Right kidney (tissue), 9 donors: ENCODE data around the gene DIAPH1.

Experiments
- DNase-seq: peaks from one replicate; pipeline ENCODE4 v3.0.0-alpha.2; 2016
- long read RNA-seq, 8 donors: transcript quantifications; one replicate each; lab custom pipeline, GENCODE V29; 2026

The DIAPH1 gene
- long read RNA-seq, donor 1 = 0 reads
- long read RNA-seq, donor 2 = 0 reads
- long read RNA-seq, donor 3 = 0 reads
- long read RNA-seq, donor 4 = 0 reads
- long read RNA-seq, donor 5 = 0 reads
- long read RNA-seq, donor 6 = 0 reads
- long read RNA-seq, donor 7 = 0 reads
- long read RNA-seq, donor 8 = 0 reads

GRCh38 chr5:141618804-141619554 lies at the start of gene DIAPH1:
Gene DIAPH1 (minus strand): TSS chr5:141619000. CDS start chr5:141618914, 86 bp downstream.
- DNase-seq = peak; percentile 86

GRCh38 chr5:141665995-141666940 lies 47.5 kb upstream of the DIAPH1 start:
- DNase-seq = no peak

DNA sequence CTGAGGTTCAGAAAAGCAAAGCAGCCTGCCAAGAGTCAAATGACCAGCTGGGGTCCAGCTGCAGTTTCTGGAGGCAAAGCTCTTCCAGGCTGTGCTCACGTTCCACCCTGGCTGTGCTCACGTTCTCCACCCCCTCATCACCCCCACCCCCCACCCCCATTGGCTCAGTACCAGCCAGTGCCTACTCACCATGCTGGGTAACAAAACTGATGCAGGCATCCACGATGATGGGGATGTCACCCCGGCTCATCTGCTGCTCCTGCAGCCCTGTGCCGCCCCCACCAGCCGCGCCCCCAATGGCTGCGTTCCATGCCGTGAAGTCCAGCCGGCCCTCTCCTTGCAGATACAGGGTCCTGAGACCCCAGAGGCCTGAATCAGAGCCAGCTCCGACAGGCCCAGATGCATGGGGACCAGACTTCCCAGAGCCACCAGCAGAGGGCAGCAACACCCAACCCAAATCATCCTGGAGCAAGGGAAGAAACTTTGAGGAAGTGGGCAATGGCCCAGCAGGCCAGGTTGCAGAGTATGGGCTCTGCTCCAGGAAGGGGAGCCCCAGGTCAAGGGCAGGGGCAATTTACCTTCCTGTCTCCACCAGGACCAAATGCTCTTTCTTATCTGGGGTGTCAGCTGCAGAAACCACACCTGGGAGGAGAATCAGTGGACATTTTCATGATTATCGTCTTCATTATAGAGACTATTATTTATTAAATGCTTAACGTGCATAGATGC lies 46.1 kb upstream of the DIAPH1 start:
- DNase-seq = peak; percentile 48

- DNase-seq = no peak
Measured at GRCh38 chr5:141663506-141663905, 44.7 kb upstream of the DIAPH1 start.

DNA sequence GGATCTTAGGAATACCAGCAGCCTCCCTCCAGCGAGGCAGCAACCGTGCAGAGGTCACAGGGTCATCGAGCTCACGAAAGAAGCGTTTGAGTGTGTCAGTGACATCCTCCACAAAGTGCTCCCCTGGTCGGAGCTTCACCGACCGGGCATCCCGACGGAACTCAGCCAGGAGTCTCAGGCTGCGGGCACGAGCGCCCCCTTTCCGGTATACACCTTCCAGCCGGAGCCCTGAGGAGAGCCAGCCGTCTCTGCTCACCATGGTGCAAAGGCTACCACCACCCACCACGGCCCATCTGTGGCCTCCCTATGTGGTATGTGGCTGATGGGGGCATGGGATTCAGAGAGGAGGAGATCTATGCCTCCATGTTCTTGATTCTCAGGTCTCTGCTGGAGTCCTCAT lies 43.2 kb upstream of the DIAPH1 start:
- DNase-seq = no peak

- no peak for DNase-seq
Measured at GRCh38 chr5:141657937-141658545, 39.2 kb upstream of the DIAPH1 start.

GRCh38 chr5:141657404-141657803 lies 38.6 kb upstream of the DIAPH1 start:
- DNase-seq = no peak

DNA sequence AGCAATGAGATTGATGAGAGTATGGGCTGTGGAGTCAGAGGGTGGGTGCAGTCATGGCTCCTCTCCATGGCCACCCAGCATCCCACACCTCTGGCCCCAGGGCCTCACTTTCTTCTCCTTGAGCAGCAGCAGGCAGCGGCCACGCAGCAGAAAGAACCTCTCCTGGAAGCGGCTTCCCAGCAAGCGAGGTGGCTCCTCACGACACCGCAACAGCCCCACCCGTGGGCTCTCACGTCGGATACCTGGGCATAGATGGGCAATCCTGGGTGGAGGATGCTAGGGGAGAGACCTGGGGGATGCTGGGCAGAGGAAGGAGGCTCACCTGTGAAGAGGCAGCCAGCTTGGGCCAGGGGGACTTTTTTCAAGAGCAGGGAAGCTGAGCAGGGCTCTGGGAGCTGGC lies 37.6 kb upstream of the DIAPH1 start:
- DNase-seq = no peak

DNA sequence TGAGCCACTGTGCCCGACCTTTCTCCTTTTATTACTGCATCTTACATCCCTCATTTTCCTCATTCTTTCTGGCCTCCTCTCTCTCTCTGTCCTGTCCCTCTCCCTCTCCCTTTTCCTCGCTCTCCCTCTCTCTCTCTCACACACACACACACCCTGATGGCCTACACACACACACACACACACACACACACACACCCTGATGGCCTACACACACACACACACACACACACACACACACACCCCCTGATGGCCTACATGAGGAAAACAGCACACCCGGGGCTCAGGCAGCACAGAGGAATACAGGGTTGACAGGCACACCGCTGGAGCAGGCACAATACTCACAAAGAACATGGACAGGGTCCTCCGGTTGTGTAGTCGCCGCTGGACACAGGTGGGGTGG lies 36.2 kb upstream of the DIAPH1 start:
- DNase-seq = no peak

DNA sequence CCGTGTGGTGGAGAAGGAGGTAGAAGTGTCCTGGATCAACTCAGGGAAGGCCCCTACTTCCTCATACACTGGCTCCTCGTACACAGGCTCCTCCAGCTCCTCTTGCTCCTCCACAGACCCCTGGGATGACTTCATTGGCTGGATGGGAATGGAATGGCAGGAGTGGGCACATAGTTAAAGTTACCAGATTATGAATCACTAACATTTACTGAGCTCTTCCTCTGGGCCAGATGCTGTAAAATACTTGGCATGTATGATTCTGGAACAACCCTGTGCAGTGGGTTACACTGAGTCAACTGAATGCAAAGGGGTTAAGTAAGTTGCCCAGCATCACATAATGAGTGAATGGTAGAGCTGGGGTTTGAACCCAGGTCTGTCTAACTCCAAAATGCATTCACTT lies 35.5 kb upstream of the DIAPH1 start:
- DNase-seq = no peak

- DNase-seq = no peak
Measured at GRCh38 chr5:141651728-141652105, 32.9 kb upstream of the DIAPH1 start.

- peak; percentile 61 for DNase-seq
Measured at GRCh38 chr5:141650851-141651727, 32.3 kb upstream of the DIAPH1 start, which contains the start of gene FCHSD1. Gene FCHSD1 (minus strand): TSS chr5:141651418. CDS start chr5:141651368, 50 bp downstream.

- DNase-seq = no peak
Measured at GRCh38 chr5:141649972-141650371, 31.2 kb upstream of the DIAPH1 start.

DNA sequence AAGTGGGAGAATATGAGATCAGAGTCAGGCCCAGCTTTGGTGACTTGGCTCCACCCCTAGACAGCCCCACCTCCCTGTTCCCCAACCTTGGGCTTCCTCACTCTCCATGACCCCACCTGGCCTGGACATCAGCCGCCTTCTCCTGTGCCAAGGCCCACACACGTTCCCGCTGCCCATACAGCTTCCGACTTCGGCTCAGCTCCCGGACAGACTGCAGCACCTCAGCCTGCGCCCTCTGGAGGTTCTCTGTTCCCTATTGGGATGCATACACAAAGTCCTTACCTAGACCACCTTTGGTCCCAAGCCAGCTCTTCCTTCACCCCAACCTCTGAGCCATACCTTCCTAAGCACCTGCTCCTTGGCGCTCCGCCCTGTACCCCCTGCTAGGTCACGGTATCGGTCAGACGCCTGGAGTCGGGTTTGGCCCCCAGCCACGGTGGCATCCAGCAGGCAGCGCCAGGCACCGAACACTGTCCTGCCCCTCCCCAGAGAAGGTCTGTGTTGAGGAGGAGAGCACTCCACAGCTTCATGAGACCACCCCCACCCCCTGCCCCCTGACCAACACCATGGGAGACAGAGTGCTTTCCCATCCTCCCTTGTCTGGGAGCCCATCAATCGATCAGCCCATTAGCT lies 30.4 kb upstream of the DIAPH1 start:
- no peak for DNase-seq

DNA sequence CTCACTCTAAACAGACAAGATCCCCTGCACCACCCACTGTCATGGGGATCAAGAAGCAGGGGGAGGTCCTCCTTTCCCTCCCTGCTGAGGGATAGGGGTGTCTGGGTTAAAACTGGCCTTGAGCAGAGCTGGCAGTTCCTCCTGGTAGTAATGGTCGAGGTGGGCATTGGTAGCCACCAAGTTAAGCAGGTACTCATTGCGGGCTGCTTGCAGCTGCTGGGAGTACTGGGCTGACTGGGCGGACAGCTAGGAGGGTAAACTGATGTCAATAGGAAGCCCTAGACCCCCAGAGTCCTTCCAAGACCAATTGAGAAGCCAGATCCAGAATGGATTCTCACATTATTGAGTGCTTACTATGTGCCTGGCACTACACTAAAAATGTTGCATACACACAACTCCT lies 29.1 kb upstream of the DIAPH1 start:
- no peak for DNase-seq

- no peak for DNase-seq
Measured at GRCh38 chr5:141647242-141647641, 28.4 kb upstream of the DIAPH1 start.

DNA sequence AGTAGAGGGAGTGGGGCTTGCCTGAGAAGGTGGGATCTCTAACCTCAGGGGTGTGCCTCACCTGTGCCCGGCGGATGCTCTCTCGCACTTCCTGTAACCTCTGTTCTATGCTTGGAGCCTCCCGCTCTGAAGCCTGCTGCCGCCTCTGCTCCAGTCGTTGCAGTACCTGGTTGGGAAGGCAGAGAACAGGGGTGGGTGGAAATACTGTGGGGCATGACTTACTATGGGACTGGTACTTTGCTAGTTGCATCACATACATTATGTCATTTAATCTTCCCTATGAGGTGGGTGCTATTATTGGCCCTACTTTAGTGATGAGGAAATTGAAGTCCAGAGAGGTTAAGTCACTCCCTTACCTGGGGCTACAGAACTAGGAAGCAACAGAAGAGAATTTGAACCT lies 27.2 kb upstream of the DIAPH1 start:
- no peak for DNase-seq

DNA sequence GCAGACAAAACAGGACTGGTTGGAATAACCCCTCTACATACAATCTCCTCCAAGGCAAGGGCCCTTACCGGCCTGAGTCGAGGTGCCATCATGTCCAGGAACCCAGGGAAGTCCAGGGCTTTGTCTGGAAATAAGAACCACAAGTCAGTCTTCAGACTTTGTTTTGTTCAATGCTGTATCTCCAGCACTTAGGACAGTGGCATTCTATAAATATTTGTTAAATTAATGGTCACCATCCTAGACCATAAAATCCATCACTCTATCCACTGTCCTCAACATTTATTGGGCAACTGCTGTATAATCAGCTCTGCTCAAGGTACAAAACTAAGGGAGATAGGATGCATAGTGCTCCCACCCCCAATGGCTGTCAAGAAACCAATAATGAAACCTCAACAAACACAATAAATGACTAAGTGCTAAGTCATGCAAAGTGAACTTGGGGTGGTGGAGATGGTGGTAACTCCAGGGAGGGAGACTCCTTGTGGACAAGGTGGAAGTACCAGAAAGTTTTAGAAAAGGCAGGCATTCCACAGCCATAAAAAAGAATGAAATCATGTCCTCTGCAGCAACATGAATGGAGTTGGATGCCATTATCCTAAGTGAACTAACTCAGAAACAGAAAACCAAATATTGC lies 23.0 kb upstream of the DIAPH1 start:
- no peak for DNase-seq

DNA sequence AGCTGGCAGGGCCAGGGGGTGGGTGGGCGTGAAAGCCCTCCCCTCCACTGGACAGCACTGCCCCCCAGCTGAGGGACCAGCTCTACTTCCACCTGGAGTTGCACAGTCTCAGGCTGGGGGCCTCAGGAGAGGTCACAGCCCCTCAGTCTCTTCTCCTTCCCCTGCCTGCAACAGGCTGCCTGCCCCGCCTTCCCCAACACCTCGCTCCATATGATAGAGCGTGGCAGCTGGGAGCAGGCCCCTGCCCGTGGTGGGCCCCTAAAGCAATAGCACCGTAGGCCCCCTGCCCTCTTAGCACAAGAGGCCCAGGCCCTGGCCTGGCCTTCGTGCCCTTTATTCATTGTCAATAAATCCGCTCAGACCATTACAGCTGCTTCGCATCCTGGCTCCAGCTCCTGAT lies 21.9 kb upstream of the DIAPH1 start:
- DNase-seq = no peak

GRCh38 chr5:141640051-141640415 lies 21.2 kb upstream of the DIAPH1 start:
- DNase-seq = no peak
